Liver (tissue), 9 donors: Measurements from ENCODE around the gene RER1. TPM values are rescaled to one million over a fixed set of nuclear protein-coding genes. Genes with fewer than 3 reads are reported as not detected.

Experiments
- DNase-seq: peaks from one replicate; pipeline ENCODE4 v3.0.0-alpha.2; 2017; ENCODE audit warnings: low spot score
- H3K27ac ChIP-seq, 2 donors: one replicate each; pipeline ENCODE4 v1.7.0; 2013; ENCODE audit warnings: inconsistent platforms in 2 of 2, low read length in 2 of 2, control low read depth in 1 of 2, low read depth in 1 of 2, mild to moderate bottlenecking in 1 of 2
- H3K27me3 ChIP-seq, 4 donors: one replicate each; pipeline versions ENCODE4 v1.6.1 to v1.7.0; 2013; ENCODE audit warnings: low read length in 3 of 4, inconsistent platforms in 1 of 4, mild to moderate bottlenecking in 1 of 4, moderate library complexity in 1 of 4; ENCODE audit not compliant: control insufficient read depth in 4 of 4, insufficient read depth in 4 of 4
- H3K36me3 ChIP-seq, 4 donors: one replicate each; pipeline versions ENCODE4 v1.6.1 to v1.7.0; 2013; ENCODE audit warnings: low read length in 3 of 4, mild to moderate bottlenecking in 3 of 4, low read depth in 1 of 4, moderate library complexity in 1 of 4; ENCODE audit not compliant: control insufficient read depth in 4 of 4, insufficient read depth in 3 of 4
- H3K4me1 ChIP-seq, 4 donors: one replicate each; pipeline versions ENCODE4 v1.6.1 to v1.7.0; 2013; ENCODE audit warnings: low read length in 3 of 4, mild to moderate bottlenecking in 3 of 4, moderate library complexity in 1 of 4; ENCODE audit not compliant: control insufficient read depth in 4 of 4, insufficient read depth in 4 of 4
- H3K4me3 ChIP-seq, 3 donors: one replicate each; pipeline versions ENCODE4 v1.6.1 to v1.7.0; 2013; ENCODE audit warnings: low read length in 3 of 3, control low read depth in 1 of 3, low read depth in 1 of 3, mild to moderate bottlenecking in 1 of 3
- H3K9ac ChIP-seq, 2 donors: one replicate each; pipeline ENCODE4 v1.7.0; 2013; ENCODE audit warnings: low read length in 2 of 2, mild to moderate bottlenecking in 2 of 2, moderate library complexity in 2 of 2, control low read depth in 1 of 2, low read depth in 1 of 2
- H3K9me3 ChIP-seq, 4 donors: one replicate each; pipeline versions ENCODE4 v1.6.1 to v1.7.0; 2013; ENCODE audit warnings: low read length in 3 of 4; ENCODE audit not compliant: control insufficient read depth in 4 of 4
- EGR1 ChIP-seq, 2 donors: IDR thresholded peaks; 2 replicates each; pipeline ENCODE4 v1.6.1; 2016 to 2018; ENCODE audit warnings: antibody characterized with exemption in 2 of 2, low read depth in 2 of 2
- FOXA1 ChIP-seq: IDR thresholded peaks from 2 replicates; pipeline ENCODE4 v1.6.1; 2016; ENCODE audit warnings: antibody characterized with exemption
- FOXA2 ChIP-seq: IDR thresholded peaks from 2 replicates; pipeline ENCODE4 v1.6.1; 2016; ENCODE audit warnings: antibody characterized with exemption
- GABPA ChIP-seq, 2 donors: IDR thresholded peaks in 1 of 2; conservative IDR thresholded peaks in 1 of 2; 2 replicates each; pipeline ENCODE4 v1.6.1; 2016; ENCODE audit warnings: antibody characterized with exemption in 2 of 2, mild to moderate bottlenecking in 1 of 2, moderate library complexity in 1 of 2
- HNF4A ChIP-seq, 2 donors: conservative IDR thresholded peaks; 2 replicates each; pipeline ENCODE4 v1.6.1; 2016; ENCODE audit warnings: antibody characterized with exemption in 2 of 2, mild to moderate bottlenecking in 2 of 2
- HNF4G ChIP-seq: IDR thresholded peaks from 2 replicates; pipeline ENCODE4 v1.6.1; 2016; ENCODE audit warnings: antibody characterized with exemption
- JUND ChIP-seq, 2 donors: IDR thresholded peaks; 2 replicates each; pipeline ENCODE4 v1.6.1; 2016; ENCODE audit warnings: antibody characterized with exemption in 2 of 2
- MAX ChIP-seq: IDR thresholded peaks from 2 replicates; pipeline ENCODE4 v1.6.1; 2016; ENCODE audit warnings: antibody characterized with exemption
- NR2F2 ChIP-seq: IDR thresholded peaks from 2 replicates; pipeline ENCODE4 v1.6.1; 2016; ENCODE audit warnings: antibody characterized with exemption
- RAD21 ChIP-seq, 2 donors: IDR thresholded peaks; 2 replicates each; pipeline ENCODE4 v1.6.1; 2016; ENCODE audit warnings: antibody characterized with exemption in 2 of 2, mild to moderate bottlenecking in 2 of 2
- RXRA ChIP-seq, 2 donors: IDR thresholded peaks; 2 replicates each; pipeline ENCODE4 v1.6.1; 2017 to 2018; ENCODE audit warnings: antibody characterized with exemption in 2 of 2, mild to moderate bottlenecking in 1 of 2
- SP1 ChIP-seq: IDR thresholded peaks from 2 replicates; pipeline ENCODE4 v1.6.1; 2018; ENCODE audit warnings: antibody characterized with exemption, mild to moderate bottlenecking
- TAF1 ChIP-seq: conservative IDR thresholded peaks from 2 replicates; pipeline ENCODE4 v1.6.1; 2016; ENCODE audit warnings: antibody characterized with exemption, mild to moderate bottlenecking
- YY1 ChIP-seq: IDR thresholded peaks from 2 replicates; pipeline ENCODE4 v1.6.1; 2016; ENCODE audit warnings: antibody characterized with exemption, mild to moderate bottlenecking
- ZBTB33 ChIP-seq: IDR thresholded peaks from 2 replicates; pipeline ENCODE4 v1.6.1; 2016; ENCODE audit warnings: antibody characterized with exemption
- whole genome bisulfite sequencing: extraction: QIAGEN DNeasy Blood & Tissue Kit; methylation state at CpG from one replicate; pipeline ENCODE4 v1.1.7; 2013; 5-methylcytosine and 5-hydroxymethylcytosine counted together
- polyA plus RNA-seq, 2 donors: library from polyadenylated mRNA; stranded (reverse) in 1 of 2; unstranded in 1 of 2; fragments of 200-250 nt in 1 of 2; fragments of >200 nt in 1 of 2; fragmentation: Nextera tagmentation in 1 of 2; extraction: Ambion mirVana in 1 of 2; gene quantifications; one replicate each; pipeline versions ENCODE4 v1.2.1 to v1.2.3, GENCODE V29; 2013 to 2015
- total RNA-seq, 2 donors: library from RNA; depleted of rRNA; stranded (reverse); fragments of >200 nt; gene quantifications; one replicate each; pipeline ENCODE4 v1.2.3, GENCODE V29; 2014
- TF ChIP-seq, protein P1 (sequence below): IDR thresholded peaks from 2 replicates; pipeline ENCODE4 v1.6.1; 2016; ENCODE audit warnings: antibody characterized with exemption, mild to moderate bottlenecking
- TF ChIP-seq, protein P2 (sequence below): fragments of 150-350 bp; IDR thresholded peaks from 2 replicates; pipeline ENCODE4 v1.5.1; 2017; ENCODE audit warnings: improper control_type of control experiment, low read depth, low read length; ENCODE audit not compliant: missing input control
- donor health status: healthy.
- donor health status: healthy.
- donor health status: healthy.
- donor health status: healthy.
- donor health status: healthy.

RER1 gene
- total and polyA plus RNA-seq, 4 donors, result 43.5 to 142 (median 89.7) TPM

GRCh38 chr1:2399890-2400575 is 8.4 kb downstream of the RER1 start:
- no peak overlapping the region for H3K9ac ChIP-seq
- H3K9me3 ChIP-seq, result no peaks in the 10 kb centered on the region
- WGBS, result 93% methylated on average over 22 of the region's 22 CpGs
- H3K27me3 ChIP-seq, result no peaks in the 10 kb centered on the region
- no peak for DNase-seq
- H3K4me3 ChIP-seq, result no peak overlapping the region
- H3K36me3 ChIP-seq, result peaks cover 19 to 81% (median 54%) of the 10 kb centered on the region in 4 donors
- no peak for TF ChIP-seq ZBTB33
- TF ChIP-seq TAF1, result no peak
- TF ChIP-seq FOXA1, result no peak
- no peak for TF ChIP-seq MAX
- no peak for TF ChIP-seq HNF4A (conservative IDR thresholded peaks at IDR 0.05)
- TF ChIP-seq YY1, result no peak
- TF ChIP-seq JUND (IDR thresholded peaks at IDR 0.05), result no peak
- no peak for TF ChIP-seq RAD21 (IDR thresholded peaks at IDR 0.05)
- TF ChIP-seq FOXA2, result no peak
- TF ChIP-seq NR2F2, result no peak
- TF ChIP-seq, protein P1, sequence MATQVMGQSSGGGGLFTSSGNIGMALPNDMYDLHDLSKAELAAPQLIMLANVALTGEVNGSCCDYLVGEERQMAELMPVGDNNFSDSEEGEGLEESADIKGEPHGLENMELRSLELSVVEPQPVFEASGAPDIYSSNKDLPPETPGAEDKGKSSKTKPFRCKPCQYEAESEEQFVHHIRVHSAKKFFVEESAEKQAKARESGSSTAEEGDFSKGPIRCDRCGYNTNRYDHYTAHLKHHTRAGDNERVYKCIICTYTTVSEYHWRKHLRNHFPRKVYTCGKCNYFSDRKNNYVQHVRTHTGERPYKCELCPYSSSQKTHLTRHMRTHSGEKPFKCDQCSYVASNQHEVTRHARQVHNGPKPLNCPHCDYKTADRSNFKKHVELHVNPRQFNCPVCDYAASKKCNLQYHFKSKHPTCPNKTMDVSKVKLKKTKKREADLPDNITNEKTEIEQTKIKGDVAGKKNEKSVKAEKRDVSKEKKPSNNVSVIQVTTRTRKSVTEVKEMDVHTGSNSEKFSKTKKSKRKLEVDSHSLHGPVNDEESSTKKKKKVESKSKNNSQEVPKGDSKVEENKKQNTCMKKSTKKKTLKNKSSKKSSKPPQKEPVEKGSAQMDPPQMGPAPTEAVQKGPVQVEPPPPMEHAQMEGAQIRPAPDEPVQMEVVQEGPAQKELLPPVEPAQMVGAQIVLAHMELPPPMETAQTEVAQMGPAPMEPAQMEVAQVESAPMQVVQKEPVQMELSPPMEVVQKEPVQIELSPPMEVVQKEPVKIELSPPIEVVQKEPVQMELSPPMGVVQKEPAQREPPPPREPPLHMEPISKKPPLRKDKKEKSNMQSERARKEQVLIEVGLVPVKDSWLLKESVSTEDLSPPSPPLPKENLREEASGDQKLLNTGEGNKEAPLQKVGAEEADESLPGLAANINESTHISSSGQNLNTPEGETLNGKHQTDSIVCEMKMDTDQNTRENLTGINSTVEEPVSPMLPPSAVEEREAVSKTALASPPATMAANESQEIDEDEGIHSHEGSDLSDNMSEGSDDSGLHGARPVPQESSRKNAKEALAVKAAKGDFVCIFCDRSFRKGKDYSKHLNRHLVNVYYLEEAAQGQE, result no peak
- no peak for TF ChIP-seq EGR1 (IDR thresholded peaks at IDR 0.05; ENCODE audit: low read depth in 2 of 2)
- H3K4me1 ChIP-seq, result no peaks in the 10 kb centered on the region
- no peak overlapping the region for H3K27ac ChIP-seq

DNA sequence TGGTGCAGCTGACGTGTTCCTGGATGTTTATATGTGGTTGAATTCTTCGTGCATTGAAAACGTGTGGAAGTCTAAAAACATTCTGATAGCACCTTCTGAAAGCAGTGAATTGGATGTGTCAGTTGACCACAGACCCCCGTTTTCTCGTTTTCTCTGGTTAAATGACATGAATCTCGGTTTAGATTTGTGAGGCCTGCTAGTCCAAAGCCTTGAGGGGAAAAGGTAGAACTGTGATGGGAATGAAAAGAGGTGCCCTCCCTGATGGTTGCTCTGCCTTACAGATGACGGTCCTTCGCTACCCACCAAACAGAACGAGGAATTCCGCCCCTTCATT is 8.9 kb downstream of the RER1 start:
- 91% methylated on average over 10 of the region's 10 CpGs for WGBS
- no peak overlapping the region for H3K27ac ChIP-seq
- peaks cover 19 to 84% (median 55%) of the 10 kb centered on the region in 4 donors for H3K36me3 ChIP-seq
- no peak for DNase-seq
- no peak overlapping the region for H3K4me3 ChIP-seq
- H3K9ac ChIP-seq, result no peak overlapping the region
- peaks cover 0 to 2% (median 0%) of the 10 kb centered on the region in 4 donors for H3K4me1 ChIP-seq
- no peaks in the 10 kb centered on the region for H3K9me3 ChIP-seq
- no peaks in the 10 kb centered on the region for H3K27me3 ChIP-seq
- TF ChIP-seq HNF4A (conservative IDR thresholded peaks at IDR 0.05), result no peak
- TF ChIP-seq NR2F2, result no peak
- TF ChIP-seq JUND (IDR thresholded peaks at IDR 0.05), result no peak
- TF ChIP-seq YY1, result no peak
- no peak for TF ChIP-seq RAD21 (IDR thresholded peaks at IDR 0.05)
- TF ChIP-seq, protein P2, sequence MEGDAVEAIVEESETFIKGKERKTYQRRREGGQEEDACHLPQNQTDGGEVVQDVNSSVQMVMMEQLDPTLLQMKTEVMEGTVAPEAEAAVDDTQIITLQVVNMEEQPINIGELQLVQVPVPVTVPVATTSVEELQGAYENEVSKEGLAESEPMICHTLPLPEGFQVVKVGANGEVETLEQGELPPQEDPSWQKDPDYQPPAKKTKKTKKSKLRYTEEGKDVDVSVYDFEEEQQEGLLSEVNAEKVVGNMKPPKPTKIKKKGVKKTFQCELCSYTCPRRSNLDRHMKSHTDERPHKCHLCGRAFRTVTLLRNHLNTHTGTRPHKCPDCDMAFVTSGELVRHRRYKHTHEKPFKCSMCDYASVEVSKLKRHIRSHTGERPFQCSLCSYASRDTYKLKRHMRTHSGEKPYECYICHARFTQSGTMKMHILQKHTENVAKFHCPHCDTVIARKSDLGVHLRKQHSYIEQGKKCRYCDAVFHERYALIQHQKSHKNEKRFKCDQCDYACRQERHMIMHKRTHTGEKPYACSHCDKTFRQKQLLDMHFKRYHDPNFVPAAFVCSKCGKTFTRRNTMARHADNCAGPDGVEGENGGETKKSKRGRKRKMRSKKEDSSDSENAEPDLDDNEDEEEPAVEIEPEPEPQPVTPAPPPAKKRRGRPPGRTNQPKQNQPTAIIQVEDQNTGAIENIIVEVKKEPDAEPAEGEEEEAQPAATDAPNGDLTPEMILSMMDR, result no peak
- TF ChIP-seq HNF4G, result no peak
- no peak for TF ChIP-seq SP1
- no peak for TF ChIP-seq ZBTB33
- no peak for TF ChIP-seq EGR1 (IDR thresholded peaks at IDR 0.05; ENCODE audit: low read depth in 2 of 2)
- no peak for TF ChIP-seq GABPA (IDR thresholded peaks at IDR 0.05 in 1 of 2, conservative IDR thresholded peaks at IDR 0.05 in 1 of 2)
- TF ChIP-seq MAX, result no peak
- TF ChIP-seq TAF1, result no peak
- TF ChIP-seq, protein P1, result no peak
- TF ChIP-seq RXRA (IDR thresholded peaks at IDR 0.05), result no peak
